ENCODE results near the gene HACD2.
"Not testable (repeated sequence)": the region's sequence is repeated elsewhere in the genome, so short reads cannot be mapped to it uniquely, and the experiment has no call there.

The HACD2 gene

DNA sequence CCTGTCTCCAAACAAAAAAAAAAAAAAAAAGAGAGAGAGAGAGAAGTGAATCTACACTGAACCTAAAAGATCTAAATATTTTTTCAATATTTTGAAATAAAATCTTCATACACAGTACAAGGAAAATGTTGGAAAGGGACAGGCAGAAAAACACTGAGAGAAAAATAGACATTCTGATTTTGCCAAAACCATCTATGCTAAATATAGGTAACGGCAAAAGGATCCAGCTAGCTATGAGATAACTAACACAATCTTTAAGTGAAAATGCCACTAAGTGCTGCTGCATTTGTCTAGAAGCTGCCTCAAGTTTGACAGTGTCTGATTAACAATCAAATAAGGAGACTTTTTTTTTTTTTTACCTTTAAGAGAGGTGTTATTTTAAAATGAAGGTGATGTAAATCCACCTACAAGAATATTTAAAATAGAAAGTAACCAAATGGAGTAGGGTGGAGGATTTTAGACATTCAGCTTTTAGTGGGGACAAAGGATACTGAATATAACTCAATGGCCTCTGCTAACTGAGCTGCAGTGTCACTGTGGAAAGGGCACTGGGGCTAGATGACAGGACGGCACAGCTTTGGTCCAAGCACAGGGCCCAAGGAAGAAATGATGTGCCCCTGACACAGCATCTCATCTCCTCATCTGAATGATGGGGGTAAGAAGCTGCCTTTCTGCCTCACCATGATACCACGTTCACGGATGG is 62.4 kb downstream of the HACD2 start:
- no peak for FAIRE-seq

DNA sequence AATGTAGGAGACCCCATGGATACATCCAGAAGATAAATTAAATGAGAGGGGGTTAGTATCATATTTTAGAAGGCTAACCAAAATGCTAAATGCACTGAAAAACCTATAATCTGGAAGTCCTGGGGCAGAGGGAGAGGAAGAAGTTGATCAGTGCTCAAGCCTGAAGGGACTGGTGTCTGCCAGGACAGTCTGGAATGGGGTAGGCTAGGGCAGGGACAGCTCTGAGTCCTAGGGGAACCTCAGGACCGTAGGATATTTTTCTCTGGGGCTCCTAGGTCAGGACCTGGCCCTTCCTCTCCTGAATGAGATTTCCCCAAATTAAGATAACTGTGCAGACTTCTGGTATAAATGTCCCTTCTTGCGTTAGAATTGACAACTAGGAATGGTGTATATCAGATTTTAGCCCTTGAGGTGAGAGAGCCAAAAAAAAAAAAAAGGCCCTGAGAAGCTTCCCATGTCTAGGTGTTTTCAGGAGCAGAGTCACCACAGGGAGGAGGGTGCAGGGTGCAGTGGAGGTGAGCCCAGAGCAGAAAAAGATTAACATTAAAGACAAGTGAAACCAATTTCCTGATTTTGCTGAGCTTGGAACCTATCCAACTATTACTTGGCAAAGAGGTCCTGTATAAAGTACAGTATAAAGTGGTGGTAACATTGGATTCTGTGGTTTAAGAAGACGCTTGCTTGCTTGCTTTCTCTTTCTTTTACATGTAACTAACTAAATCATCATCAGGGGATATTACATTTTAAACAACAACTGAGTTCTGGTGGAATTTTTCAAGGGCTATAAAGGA is 63.5 kb downstream of the HACD2 start:
- no peak for FAIRE-seq

DNA sequence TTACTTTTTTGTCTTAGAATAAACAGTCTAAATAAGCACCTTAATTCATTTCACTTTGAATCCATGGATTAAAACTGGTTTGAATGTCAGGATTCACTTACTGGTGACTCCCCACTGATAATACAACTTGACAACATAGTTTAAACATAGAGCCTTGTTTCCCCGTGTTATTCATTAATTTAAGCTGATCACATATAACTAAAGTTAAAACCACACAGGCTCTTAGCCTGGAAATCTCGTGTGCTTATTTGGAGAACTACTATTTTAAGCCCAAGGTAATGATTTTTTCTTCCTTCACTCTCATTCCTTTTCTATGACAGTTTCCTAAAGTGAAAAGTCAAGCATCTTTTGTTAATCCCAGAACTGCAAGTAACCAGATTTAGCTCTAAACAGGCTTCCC is 64.2 kb downstream of the HACD2 start:
- no peak for FAIRE-seq

DNA sequence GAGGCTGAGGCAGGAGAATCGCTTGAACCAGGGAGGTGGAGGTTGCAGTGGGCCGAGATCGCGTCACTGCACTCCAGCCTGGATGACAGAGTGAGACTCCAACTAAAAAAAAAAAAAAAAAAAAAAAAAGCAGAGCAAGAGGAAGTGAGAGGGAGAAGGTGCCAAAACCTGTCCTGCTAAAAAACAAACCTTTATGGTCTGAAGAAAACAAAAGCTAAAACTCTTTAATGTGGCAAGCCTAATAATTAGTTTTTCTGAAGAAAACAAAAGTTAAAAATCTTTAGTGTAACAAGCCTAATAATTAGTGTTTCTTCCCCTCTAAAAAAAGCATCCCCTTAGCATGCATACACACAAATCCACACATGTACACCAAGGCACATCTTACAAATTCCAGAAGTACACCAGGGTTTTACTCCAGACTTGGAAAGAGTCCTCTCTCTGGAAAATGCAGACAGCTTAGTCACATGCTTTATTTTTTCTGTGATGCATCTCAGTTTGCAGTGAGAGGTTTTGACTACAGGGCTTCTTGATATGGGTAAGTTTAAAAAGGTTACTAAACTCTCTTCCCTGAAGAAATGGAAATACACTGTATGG is 65.9 kb downstream of the HACD2 start:
- no peak for FAIRE-seq

DNA sequence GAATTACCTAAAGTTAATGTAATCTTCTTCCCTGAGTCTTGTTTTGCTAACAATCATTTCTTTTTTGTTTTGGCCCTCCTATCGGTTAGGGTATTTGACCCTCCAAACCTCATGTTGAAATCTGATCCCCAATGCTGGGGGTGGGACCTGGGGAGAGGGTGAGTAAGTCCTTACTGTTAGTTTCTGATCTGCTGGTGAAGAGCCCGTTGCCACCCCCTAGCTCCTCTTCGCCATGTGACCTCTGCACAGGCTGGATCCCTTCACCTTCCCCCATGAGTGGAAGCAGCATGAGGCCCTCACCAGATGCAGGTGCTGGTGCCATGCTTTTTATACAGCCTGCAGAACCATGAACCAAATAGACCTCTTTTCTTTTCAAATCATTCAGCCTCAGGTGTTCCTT is 73.1 kb downstream of the HACD2 start:
- FAIRE-seq = no peak

DNA sequence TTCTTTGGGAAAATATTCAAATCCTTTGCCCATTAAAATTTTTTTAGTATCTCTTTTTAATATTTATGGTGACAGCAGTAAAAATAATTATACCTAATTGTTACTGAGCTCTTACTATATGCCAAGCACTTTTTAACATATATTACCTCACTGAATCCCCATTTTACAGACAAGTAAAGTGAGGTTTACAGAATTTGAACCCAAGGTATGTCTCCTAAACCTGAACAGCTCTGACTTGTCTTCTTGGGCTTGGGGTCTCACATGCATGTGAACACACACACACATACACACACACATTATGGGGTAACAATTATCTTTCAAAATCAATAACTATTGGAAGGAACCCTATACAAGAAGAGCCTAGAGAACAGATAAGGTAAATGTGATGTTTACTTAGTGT is 73.8 kb downstream of the HACD2 start:
- no peak for FAIRE-seq

DNA sequence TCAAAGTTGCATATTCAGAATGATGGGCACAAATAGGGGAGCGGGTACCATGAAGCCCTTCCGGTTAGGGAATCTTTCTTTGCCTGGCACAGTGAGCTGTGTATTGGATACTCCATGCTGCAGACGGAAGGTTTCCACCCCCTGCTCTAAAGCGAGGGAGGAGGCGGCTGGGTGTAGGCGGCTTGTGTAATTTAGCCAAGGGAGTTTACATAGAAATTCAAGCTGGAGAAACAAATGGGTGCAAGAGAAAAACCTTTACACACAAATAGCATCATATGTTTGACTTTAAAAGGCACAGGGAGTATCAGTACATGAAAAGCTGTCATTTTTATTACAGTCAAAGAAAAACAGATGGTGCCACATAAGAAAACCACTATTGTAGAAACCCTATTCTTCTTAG is 76.7 kb downstream of the HACD2 start:
- FAIRE-seq = no peak

- FAIRE-seq = no peak
Observed at GRCh38 chr3:123505820-123506219, 79.0 kb downstream of the HACD2 start.

GRCh38 chr3:123503203-123503602 is 81.7 kb downstream of the HACD2 start:
- FAIRE-seq = no peak

GRCh38 chr3:123499322-123499721 is 85.5 kb downstream of the HACD2 start:
- no peak for FAIRE-seq

DNA sequence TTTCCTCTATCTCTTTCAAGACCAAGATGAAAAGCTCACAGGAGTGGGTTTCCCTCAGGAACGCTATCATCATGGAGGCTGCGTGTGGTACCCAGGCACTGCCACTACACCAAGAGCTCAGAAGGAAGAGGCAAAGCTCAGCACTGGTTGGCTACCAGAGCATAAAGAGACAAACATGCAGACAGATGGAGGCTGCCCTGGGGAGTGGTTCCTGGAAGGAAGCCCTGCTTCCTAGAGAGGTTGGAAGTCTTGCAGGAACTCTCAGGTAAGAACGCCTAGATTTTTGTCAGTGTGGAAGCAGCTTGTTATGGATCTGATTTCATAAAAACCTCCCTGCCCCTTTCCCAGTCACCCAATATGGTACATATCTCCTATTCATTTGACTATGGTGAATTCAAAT is 86.1 kb downstream of the HACD2 start:
- no peak for FAIRE-seq

DNA sequence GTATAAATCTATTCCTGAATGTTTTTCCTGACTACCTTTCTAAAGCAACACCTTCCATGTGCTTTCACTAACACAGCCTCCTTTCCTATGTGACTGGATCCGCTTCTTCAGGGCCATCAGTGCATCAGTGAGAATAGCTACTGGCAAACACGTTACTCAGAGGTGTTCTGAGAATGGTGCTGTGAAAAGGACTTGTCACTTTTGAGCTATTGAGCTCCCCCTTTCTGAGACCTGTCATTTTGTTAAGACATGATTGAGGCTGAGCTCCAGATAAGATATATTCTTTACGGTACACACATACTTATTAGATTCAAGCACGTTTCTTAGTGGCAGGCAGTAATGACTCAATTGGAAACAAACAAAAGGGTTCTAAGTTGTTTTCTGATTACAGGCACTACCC is 90.9 kb downstream of the HACD2 start:
- no peak for FAIRE-seq

DNA sequence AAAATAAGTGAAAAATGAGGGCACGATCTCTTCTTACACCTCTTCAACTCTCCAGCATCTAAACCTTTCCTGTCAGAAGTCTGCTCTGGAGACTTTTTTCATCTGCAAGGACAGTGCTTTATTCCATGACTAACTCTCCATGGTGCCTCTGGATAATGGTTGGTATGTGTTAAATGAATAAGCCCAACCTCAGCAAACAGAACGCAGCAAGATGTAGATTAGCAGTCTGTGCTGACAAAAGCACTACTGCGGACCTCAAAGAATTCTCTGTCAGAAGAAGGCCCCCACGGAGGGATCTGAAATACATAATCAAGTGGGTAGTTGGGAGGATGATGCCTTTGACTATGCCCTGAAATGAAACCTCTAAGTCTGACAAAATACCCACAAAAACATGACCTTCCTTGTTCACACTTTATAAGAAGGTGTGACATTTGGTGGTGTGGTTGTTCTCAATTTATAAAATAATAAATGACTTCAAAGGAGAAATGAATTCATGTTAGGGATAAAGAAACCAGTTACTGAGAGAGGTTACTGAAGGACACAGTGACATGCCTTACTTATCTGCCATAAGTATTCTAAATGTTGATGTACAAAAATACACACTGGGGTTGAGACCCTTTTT is 92.8 kb downstream of the HACD2 start:
- no peak for FAIRE-seq

DNA sequence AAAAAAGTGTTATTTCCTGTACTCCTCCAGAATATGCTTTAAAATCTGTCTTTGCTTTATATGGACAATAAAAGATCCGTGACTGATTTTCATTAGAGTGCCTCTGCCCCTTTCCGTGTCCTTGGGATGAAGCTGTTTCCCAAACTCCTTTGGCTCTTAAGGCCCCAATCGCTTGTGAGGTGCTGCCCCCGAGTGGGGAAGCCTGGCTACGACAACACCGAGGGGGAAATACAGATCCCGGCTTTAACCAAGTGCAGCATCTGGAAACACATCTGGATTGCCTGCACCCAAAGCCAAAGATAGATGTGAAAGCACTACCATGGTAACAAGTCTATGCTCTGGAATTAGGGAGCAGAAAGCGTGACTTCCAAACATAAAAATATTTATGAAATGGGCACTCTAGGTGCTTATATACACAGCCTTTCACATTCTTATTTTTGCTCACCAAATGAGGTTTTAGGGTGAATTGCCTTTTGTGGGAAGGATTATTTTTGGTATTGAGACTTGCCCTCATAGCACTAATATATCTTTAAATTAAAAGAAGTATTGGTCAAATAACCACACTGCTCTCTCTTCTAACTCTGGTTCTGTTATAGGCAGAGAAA is 95.4 kb downstream of the HACD2 start:
- no peak for FAIRE-seq

DNA sequence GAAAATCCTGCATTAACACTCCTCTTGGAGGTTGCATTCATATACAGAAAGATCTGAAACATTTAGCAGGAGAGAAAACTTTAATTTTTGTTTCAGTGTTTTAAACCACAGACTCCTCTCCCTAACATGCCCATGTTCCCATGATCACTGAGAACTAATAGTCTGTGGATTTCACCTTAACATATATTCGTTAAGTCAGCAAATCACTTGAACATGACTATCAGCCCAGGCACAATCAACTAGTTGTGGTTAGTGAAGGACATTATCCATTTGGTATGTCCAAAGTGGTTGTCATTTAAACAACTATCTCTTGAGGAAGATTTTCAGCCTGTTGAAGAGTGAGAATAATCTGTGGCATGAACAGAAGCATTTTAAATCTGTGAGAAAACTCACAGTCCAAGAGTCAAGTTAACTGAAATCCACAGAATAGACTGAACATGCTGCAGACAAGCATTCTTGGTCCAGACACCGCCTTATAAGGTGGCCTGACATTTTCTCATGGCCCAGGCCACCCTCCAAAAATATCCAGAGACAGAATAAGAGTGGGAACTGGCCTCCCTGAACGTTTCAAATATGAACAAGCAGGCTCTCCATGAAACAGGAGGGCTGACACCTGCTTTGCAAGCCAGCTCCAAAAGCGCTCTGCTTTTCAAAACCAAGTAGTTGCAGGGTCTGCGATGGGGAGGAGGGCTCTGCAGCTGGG is 96.1 kb downstream of the HACD2 start:
- FAIRE-seq = no peak

- not testable (repeated sequence) for FAIRE-seq
Observed at GRCh38 chr3:123487063-123487462, 97.8 kb downstream of the HACD2 start.

- no peak for FAIRE-seq
Observed at GRCh38 chr3:123486460-123486859, 98.4 kb downstream of the HACD2 start.

DNA sequence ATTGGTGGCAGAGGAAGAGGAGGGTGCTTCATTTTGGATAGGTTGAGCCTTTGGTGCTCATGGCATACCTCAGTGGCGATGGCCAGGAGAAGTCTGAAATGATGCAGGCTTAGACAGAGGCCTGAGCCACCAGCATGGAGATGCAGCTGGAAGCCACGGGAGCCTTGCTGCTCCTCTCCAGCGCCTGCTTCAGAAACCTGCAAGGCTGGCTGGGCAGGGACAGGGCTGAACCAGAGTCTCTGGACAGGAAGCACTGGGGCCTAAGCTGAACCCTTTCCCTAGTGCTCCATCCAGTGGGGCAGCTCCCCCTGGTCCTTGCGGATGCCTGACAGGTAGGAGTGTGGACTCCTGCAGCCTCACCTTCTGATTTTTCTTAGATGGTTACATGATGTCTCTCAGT is 99.3 kb downstream of the HACD2 start:
- no peak for FAIRE-seq

- FAIRE-seq = no peak
Observed at GRCh38 chr3:123483146-123483545, 101.7 kb downstream of the HACD2 start.

GRCh38 chr3:123481722-123482457 is 103.0 kb downstream of the HACD2 start:
- no peak for FAIRE-seq

GRCh38 chr3:123481071-123481470 is 103.8 kb downstream of the HACD2 start:
- FAIRE-seq = no peak

DNA sequence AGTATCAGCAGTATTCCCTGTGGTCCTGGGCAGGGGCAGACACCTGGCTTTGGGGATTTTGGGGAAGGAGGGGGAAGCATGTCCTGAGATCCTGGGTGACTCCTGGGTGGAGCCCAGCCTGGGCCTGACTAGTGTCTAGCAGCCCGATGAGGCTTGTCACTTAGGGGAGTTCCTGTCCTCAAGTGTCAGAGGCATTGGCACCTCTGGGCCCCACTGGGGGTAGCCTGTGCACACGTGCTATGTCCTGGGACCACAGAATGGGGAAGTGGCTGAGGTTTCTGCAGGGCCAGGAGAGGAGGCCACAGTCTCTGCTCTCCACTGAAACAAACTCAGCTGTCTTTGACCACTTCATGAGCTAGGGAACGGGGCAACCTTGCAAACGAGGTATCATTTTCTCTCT is 104.4 kb downstream of the HACD2 start:
- no peak for FAIRE-seq
